Keratinocyte (primary cell): ENCODE results near the gene MPP2. TPM values are rescaled to one million over a fixed set of nuclear protein-coding genes. Genes with fewer than 3 reads are reported as not detected.

ENCODE experiments used
- DNase-seq: peaks from one replicate; pipeline ENCODE4 v3.0.0-alpha.2; 2011; ENCODE audit warnings: low read depth, missing footprints, low spot score
- FAIRE-seq: peaks from 2 replicates; lab custom pipeline; 2011; peaks lifted over from hg19 to GRCh38; lab: Jason Lieb, UNC
- H2AFZ ChIP-seq: 2 replicates; pipeline ENCODE4 v1.6.0; 2012; ENCODE audit warnings: low read length, control low read depth, inconsistent platforms; ENCODE audit not compliant: control insufficient read depth
- H3K27ac ChIP-seq: 2 replicates; pipeline ENCODE4 v1.5.1; 2011; ENCODE audit warnings: low read length; ENCODE audit not compliant: control insufficient read depth, insufficient read depth
- H3K27me3 ChIP-seq: 3 replicates; pipeline ENCODE4 v1.6.0; 2011; ENCODE audit warnings: low read length; ENCODE audit not compliant: control insufficient read depth, insufficient read depth; ENCODE audit errors: extremely low read depth
- H3K36me3 ChIP-seq, 2 experiments: 2 replicates in 1 of 2; 3 replicates in 1 of 2; pipeline ENCODE4 v1.5.1; 2011; ENCODE audit warnings: low read length in 2 of 2, mild to moderate bottlenecking in 1 of 2; ENCODE audit not compliant: control insufficient read depth in 2 of 2, insufficient read depth in 2 of 2; ENCODE audit errors: extremely low read depth in 1 of 2
- H3K4me1 ChIP-seq: 3 replicates; pipeline ENCODE4 v1.5.1; 2011; ENCODE audit warnings: low read length; ENCODE audit not compliant: control insufficient read depth, insufficient read depth; ENCODE audit errors: extremely low read depth
- H3K4me2 ChIP-seq: 3 replicates; pipeline ENCODE4 v1.6.0; 2011; ENCODE audit warnings: low read depth, low read length; ENCODE audit not compliant: control insufficient read depth, insufficient read depth; ENCODE audit errors: extremely low read depth
- H3K4me3 ChIP-seq, 3 experiments: fragments of 200-600 bp in 1 of 3; sonication (generic) in 1 of 3; 2 replicates in 2 of 3; 3 replicates in 1 of 3; pipeline ENCODE4 v1.5.1; 2011 to 2016; ENCODE audit warnings: low read length in 3 of 3, mild to moderate bottlenecking in 3 of 3, control low read depth in 2 of 3, inconsistent platforms in 1 of 3, low read depth in 1 of 3, mixed read lengths in 1 of 3, mixed run types in 1 of 3, moderate library complexity in 1 of 3; ENCODE audit not compliant: control insufficient read depth in 2 of 3, insufficient read depth in 2 of 3; ENCODE audit errors: extremely low read depth in 1 of 3
- H3K79me2 ChIP-seq: 2 replicates; pipeline ENCODE4 v1.6.0; 2012; ENCODE audit warnings: low read length; ENCODE audit not compliant: control insufficient read depth, insufficient read depth
- H3K9ac ChIP-seq: 3 replicates; pipeline ENCODE4 v1.6.0; 2011; ENCODE audit warnings: low read length; ENCODE audit not compliant: control insufficient read depth, insufficient read depth; ENCODE audit errors: extremely low read depth
- H3K9me1 ChIP-seq: 3 replicates; pipeline ENCODE4 v1.6.0; 2011; ENCODE audit warnings: low read length; ENCODE audit not compliant: control insufficient read depth, insufficient read depth; ENCODE audit errors: extremely low read depth
- H3K9me3 ChIP-seq: 2 replicates; pipeline ENCODE4 v1.5.1; 2012; ENCODE audit warnings: low read depth, low read length; ENCODE audit not compliant: control insufficient read depth
- H4K20me1 ChIP-seq: 3 replicates; pipeline ENCODE4 v1.6.0; 2011; ENCODE audit warnings: low read length; ENCODE audit not compliant: control insufficient read depth, insufficient read depth; ENCODE audit errors: extremely low read depth
- EZH2 ChIP-seq: IDR thresholded peaks from one replicate; pipeline ENCODE4 v1.6.1; 2012; ENCODE audit warnings: inconsistent platforms, mild to moderate bottlenecking, low read length, moderate library complexity
- dilution Hi-C: fragments of 300-500 bp; cut with MboI; formaldehyde crosslinking; loops from one replicate; pipeline ENCODE4 v1.7.0; 2020; ENCODE audit warnings: low sequenced_read_pairs; ENCODE audit not compliant: extremely low pct_ligation_motif_present
- polyA plus RNA-seq, 5 experiments: library from polyadenylated mRNA; depleted of rRNA in 3 of 5; stranded (reverse) in 3 of 5; stranded (forward) in 1 of 5; unstranded in 1 of 5; fragments of >200 nt; gene quantifications; 1 replicate in 1 of 5; 2 replicates in 3 of 5; 3 replicates in 1 of 5; pipeline versions ENCODE4 v1.2.1 to v1.2.3, GENCODE V29; 2011 to 2012; ENCODE audit warnings: missing spikeins in 2 of 5, low read depth in 1 of 5, low replicate concordance in 1 of 5
- TF ChIP-seq, protein P1 (sequence below), 3 experiments: IDR thresholded peaks in 1 of 3; conservative IDR thresholded peaks in 1 of 3; optimal IDR thresholded peaks in 1 of 3; 2 replicates in 2 of 3; 3 replicates in 1 of 3; pipeline versions ENCODE3 to v1.5.1; 2011; ENCODE audit warnings: low read length in 3 of 3, mild to moderate bottlenecking in 3 of 3, moderate library complexity in 2 of 3, control low read depth in 1 of 3, inconsistent platforms in 1 of 3; ENCODE audit not compliant: insufficient read depth in 2 of 3; ENCODE audit errors: extremely low read depth in 1 of 3

Gene MPP2
- polyA plus RNA-seq, 1 donor (not counting 4 experiments of a cell fraction or from before 2014, with no cell fraction given): 0.12 TPM

DNA sequence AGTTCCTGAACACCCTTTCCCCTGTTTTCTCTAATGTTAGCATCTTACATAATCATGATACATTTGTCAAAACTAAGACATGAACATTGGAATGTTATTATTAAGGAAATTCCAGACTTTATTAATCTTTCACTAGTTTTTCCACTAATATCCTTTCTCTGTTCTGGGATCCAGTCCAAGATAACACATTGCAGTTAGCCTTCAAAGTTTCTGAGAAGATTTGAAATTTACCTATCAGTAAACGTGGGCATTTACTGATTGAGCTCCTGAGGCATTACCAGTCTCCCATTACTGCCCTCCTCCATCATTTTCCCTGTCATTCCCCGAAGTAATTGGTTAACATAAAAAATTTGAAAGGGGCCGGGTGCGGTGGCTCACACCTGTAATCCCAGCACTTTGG, 66.1 kb downstream of the MPP2 start:
- H3K9me3 ChIP-seq: no peaks in the 10 kb centered on the region
- H3K36me3 ChIP-seq: no peaks in the 10 kb centered on the region
- H3K27me3 ChIP-seq: no peaks in the 10 kb centered on the region
- dilution Hi-C loops: no loop called here
- no peaks in the 10 kb centered on the region for H3K9me1 ChIP-seq
- H4K20me1 ChIP-seq: no peaks in the 10 kb centered on the region
- no peak for TF ChIP-seq EZH2
- TF ChIP-seq, protein P1, sequence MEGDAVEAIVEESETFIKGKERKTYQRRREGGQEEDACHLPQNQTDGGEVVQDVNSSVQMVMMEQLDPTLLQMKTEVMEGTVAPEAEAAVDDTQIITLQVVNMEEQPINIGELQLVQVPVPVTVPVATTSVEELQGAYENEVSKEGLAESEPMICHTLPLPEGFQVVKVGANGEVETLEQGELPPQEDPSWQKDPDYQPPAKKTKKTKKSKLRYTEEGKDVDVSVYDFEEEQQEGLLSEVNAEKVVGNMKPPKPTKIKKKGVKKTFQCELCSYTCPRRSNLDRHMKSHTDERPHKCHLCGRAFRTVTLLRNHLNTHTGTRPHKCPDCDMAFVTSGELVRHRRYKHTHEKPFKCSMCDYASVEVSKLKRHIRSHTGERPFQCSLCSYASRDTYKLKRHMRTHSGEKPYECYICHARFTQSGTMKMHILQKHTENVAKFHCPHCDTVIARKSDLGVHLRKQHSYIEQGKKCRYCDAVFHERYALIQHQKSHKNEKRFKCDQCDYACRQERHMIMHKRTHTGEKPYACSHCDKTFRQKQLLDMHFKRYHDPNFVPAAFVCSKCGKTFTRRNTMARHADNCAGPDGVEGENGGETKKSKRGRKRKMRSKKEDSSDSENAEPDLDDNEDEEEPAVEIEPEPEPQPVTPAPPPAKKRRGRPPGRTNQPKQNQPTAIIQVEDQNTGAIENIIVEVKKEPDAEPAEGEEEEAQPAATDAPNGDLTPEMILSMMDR (optimal IDR thresholded peaks at IDR 0.05 in 1 of 3, IDR thresholded peaks at IDR 0.05 in 1 of 3, conservative IDR thresholded peaks at IDR 0.05 in 1 of 3; ENCODE audit: extremely low read depth in 1 of 3, insufficient read depth in 2 of 3, low read length in 3 of 3): no peak
- no peak overlapping the region for H3K4me3 ChIP-seq
- H3K4me1 ChIP-seq: peaks cover 27% of the 10 kb centered on the region
- no peak overlapping the region for H3K9ac ChIP-seq
- no peak for FAIRE-seq
- H3K79me2 ChIP-seq: no peaks in the 10 kb centered on the region
- no peak overlapping the region for H3K4me2 ChIP-seq
- H2AFZ ChIP-seq: no peak overlapping the region
- no peak overlapping the region for H3K27ac ChIP-seq
- no peak for DNase-seq

DNA sequence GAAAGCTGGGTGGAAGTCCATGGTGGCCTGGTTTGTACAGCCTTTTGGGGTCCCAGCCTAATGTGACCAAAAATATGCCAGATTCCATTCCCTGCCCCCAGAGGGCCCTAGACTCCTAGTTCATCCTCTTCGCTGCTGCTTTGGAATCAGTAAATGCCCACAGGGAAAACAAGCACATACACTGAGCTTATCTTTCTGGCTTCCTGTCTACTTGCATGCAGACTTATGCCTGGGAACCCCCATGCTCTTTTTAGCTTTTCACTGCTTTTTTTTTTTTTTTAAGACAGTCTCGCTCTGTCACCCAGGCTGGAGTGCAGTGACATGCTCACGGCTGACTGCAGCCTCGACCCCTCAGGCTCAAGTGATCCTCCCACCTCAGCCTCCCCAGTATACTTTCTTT, 66.5 kb downstream of the MPP2 start:
- H3K4me1 ChIP-seq: peaks cover 24% of the 10 kb centered on the region
- no peak overlapping the region for H3K4me3 ChIP-seq
- dilution Hi-C loops: no loop called here
- DNase-seq: no peak
- H3K9ac ChIP-seq: no peak overlapping the region
- H2AFZ ChIP-seq: no peak overlapping the region
- H4K20me1 ChIP-seq: no peaks in the 10 kb centered on the region
- no peaks in the 10 kb centered on the region for H3K9me1 ChIP-seq
- TF ChIP-seq, protein P1 (optimal IDR thresholded peaks at IDR 0.05 in 1 of 3, IDR thresholded peaks at IDR 0.05 in 1 of 3, conservative IDR thresholded peaks at IDR 0.05 in 1 of 3; ENCODE audit: extremely low read depth in 1 of 3, insufficient read depth in 2 of 3, low read length in 3 of 3): peak in 2 of 3 experiments; percentile 42 to 55
- no peak for TF ChIP-seq EZH2
- no peaks in the 10 kb centered on the region for H3K27me3 ChIP-seq
- no peak overlapping the region for H3K27ac ChIP-seq
- peak overlapping the region; percentile 34 for H3K4me2 ChIP-seq
- FAIRE-seq: no peak
- no peaks in the 10 kb centered on the region for H3K36me3 ChIP-seq
- H3K9me3 ChIP-seq: no peaks in the 10 kb centered on the region
- H3K79me2 ChIP-seq: no peaks in the 10 kb centered on the region
